Upper lobe of right lung (tissue), 1 donor: ENCODE results near the gene MPI. TPM values are rescaled to one million over a fixed set of nuclear protein-coding genes. Genes with fewer than 3 reads are reported as not detected.

ENCODE experiments used
- ATAC-seq: fragments of 200-7000 bp; cut with Tn5 transposase; one replicate; pipeline ENCODE4 v1.9.1; 2020; ENCODE audit warnings: mild to moderate bottlenecking, moderate library complexity
- DNase-seq: peaks from one replicate; pipeline ENCODE4 v3.0.0-alpha.2; 2020
- H3K27ac ChIP-seq: fragments of 200-600 bp; one replicate; pipeline ENCODE4 v1.8.0; 2022
- H3K27me3 ChIP-seq: fragments of 200-600 bp; one replicate; pipeline ENCODE4 v1.8.0; 2022; ENCODE audit warnings: mild to moderate bottlenecking
- H3K36me3 ChIP-seq: fragments of 200-600 bp; one replicate; pipeline ENCODE4 v1.8.0; 2022
- H3K4me1 ChIP-seq: fragments of 200-600 bp; one replicate; pipeline ENCODE4 v1.8.0; 2022
- H3K4me3 ChIP-seq: fragments of 200-600 bp; one replicate; pipeline ENCODE4 v1.8.0; 2022; ENCODE audit warnings: mild to moderate bottlenecking
- H3K9me3 ChIP-seq: fragments of 200-600 bp; one replicate; pipeline ENCODE4 v1.8.0; 2022
- intact Hi-C: fragments of 100-400 bp; cut with DNase I; formaldehyde crosslinking; loops from one replicate; pipeline ENCODE4 v1.11.0; 2022
- total RNA-seq: library from RNA; stranded (reverse); fragmentation: NEBNext Ultra II Directional; extraction: Animal tissue kit (Norgen Biotek cat#: 25700); gene quantifications from one replicate; pipeline ENCODE4 v1.2.1, GENCODE V29; 2021
- TF ChIP-seq, protein P1 (sequence below): fragments of 200-600 bp; IDR thresholded peaks from one replicate; pipeline ENCODE4 v1.8.0; 2022; ENCODE audit warnings: antibody characterized with exemption
- donor health status: DM: no; HTN: yes; CAD: no; lungs with severe emphysema.

The MPI gene
- total RNA-seq, 1 donor from 2014 or later, result 26.7 TPM

DNA sequence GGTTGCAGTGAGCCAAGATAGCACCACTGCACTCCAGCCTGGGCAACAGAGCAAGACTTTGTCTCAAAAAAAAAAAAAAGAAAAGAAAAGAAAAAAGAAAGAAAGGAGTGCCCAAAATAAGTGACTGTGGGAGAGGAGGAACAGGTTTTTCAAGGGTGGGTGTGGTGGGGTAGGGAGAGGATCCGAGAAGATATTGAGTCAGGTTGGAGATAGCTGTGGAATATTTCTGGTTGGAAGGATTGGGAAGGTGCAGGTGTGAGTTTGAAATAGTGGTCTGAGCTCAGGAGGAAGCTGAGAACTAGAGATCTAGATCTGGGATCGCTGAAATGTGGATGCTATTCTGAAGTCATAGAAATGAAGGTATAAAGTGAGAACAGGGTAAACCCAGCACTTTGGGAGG is 24.5 kb upstream of the MPI start:
- H3K9me3 ChIP-seq, result no peaks in the 10 kb centered on the region
- H3K36me3 ChIP-seq, result no peaks in the 10 kb centered on the region
- TF ChIP-seq, protein P1, sequence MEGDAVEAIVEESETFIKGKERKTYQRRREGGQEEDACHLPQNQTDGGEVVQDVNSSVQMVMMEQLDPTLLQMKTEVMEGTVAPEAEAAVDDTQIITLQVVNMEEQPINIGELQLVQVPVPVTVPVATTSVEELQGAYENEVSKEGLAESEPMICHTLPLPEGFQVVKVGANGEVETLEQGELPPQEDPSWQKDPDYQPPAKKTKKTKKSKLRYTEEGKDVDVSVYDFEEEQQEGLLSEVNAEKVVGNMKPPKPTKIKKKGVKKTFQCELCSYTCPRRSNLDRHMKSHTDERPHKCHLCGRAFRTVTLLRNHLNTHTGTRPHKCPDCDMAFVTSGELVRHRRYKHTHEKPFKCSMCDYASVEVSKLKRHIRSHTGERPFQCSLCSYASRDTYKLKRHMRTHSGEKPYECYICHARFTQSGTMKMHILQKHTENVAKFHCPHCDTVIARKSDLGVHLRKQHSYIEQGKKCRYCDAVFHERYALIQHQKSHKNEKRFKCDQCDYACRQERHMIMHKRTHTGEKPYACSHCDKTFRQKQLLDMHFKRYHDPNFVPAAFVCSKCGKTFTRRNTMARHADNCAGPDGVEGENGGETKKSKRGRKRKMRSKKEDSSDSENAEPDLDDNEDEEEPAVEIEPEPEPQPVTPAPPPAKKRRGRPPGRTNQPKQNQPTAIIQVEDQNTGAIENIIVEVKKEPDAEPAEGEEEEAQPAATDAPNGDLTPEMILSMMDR, result no peak
- intact Hi-C loops, result no loop called here
- DNase-seq (no peak), ATAC-seq (no peak)
- peaks cover 56% of the 10 kb centered on the region for H3K4me1 ChIP-seq
- no peaks in the 10 kb centered on the region for H3K27me3 ChIP-seq
- H3K27ac ChIP-seq, result no peak overlapping the region
- H3K4me3 ChIP-seq, result no peak overlapping the region

DNA sequence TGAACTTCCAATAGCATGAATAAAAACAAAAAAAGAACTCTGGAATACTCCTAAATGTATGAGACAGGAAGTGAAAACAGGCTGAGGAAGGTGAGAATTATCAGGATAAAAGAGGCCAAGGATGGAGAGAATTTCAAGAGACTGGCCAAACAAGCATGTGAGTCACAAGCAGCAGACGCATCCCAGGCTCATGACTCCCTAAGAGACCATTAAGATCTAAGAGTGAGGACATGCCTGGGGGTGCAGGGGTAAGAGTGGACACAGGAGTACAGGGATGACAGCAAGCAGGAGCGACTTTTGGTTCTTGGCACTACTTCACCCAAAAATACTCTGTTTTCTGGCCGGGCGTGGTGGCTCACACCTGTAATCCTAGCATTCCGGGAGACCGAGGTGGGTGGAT is 23.8 kb upstream of the MPI start:
- TF ChIP-seq, protein P1, result no peak
- no peak overlapping the region for H3K27ac ChIP-seq
- ATAC-seq, result no peak

DNA sequence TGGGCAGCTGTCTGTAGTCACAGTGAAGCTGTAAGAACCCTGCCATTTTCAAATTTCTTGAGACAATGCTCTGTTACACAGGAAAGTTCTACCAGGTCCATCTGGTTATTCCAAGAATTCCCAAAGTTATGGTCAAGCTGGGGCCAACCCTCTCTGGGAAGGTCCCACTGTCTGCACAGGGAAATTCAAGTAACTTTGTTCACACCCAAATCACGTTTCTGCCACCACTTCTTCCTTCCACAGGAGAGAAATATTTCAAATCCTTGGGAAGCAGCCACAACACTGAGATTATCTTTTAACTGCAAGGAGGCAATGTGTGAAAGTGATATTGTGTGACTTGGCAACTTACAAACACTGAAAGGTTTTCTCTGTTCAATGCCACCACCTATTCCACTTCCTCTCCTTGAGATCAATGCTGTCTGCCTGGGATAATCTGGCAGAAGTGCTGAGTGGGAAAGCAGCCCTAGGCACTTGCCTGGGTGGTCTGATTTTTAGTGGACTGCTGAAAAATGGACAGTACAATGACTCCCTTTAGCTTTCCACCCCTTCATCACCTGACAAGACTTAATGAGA is 22.3 kb upstream of the MPI start:
- Histone ChIP-seq H3K36me3 (no peaks in the 10 kb centered on the region), H3K27me3 (no peaks in the 10 kb centered on the region), H3K27ac (peak overlapping the region; percentile 71), H3K4me3 (no peak overlapping the region), H3K4me1 (peaks cover 77% of the 10 kb centered on the region), H3K9me3 (no peaks in the 10 kb centered on the region)
- ATAC-seq (no peak), DNase-seq (no peak)
- intact Hi-C loops, result no loop called here
- TF ChIP-seq, protein P1, result no peak

More for the DNA sequence above, 23.8 kb upstream of the MPI start:
- peaks cover 63% of the 10 kb centered on the region for H3K4me1 ChIP-seq
- H3K27me3 ChIP-seq, result no peaks in the 10 kb centered on the region
- DNase-seq, result no peak
- intact Hi-C loops, result no loop called here
- H3K4me3 ChIP-seq, result no peak overlapping the region
- H3K36me3 ChIP-seq, result no peaks in the 10 kb centered on the region
- no peaks in the 10 kb centered on the region for H3K9me3 ChIP-seq

DNA sequence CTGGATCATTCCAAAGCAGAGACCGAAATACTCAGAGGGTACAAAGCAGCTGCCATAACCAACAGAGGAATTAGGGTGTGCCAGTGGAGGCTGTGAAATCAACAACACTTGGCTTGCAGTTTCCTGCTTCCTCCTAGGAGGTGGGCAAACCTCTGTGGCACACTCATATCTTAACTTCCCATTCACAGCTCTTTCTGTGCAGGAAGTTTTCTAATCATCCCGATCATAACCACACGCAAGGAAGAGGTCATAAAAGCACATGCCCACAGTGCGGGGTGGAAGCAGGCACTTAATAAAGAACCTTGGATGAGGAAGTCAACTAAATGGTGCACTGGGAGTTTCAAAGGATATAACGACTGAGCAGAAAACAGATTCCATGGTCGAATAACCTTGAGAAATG is 21.8 kb upstream of the MPI start:
- intact Hi-C loops, result no loop called here
- H3K27ac ChIP-seq, result peak overlapping the region; percentile 71
- no peak for DNase-seq
- ATAC-seq, result peak; percentile 54
- no peaks in the 10 kb centered on the region for H3K36me3 ChIP-seq
- peaks cover 77% of the 10 kb centered on the region for H3K4me1 ChIP-seq
- H3K4me3 ChIP-seq, result no peak overlapping the region
- TF ChIP-seq, protein P1, result no peak
- H3K27me3 ChIP-seq, result no peaks in the 10 kb centered on the region
- H3K9me3 ChIP-seq, result no peaks in the 10 kb centered on the region

DNA sequence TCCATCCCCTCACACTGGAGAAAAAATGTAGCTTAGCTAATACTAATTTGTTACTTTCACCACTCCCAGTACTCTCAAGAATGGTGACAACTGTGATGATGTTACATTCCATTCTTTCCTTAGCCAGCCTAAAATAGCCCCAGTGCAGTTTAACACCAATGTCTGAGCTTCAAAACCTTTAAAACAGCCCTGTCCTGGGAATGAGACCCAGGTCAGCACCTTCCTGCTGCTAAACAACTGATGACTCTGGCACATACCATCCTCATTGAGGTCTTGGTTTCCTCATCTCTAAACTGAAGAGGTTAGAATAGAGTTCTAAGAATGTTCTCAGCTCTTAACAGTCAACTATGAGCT is 20.5 kb upstream of the MPI start:
- DNase-seq (no peak), ATAC-seq (peak; percentile 0)
- intact Hi-C loops, result no loop called here
- Histone ChIP-seq H3K9me3 (no peaks in the 10 kb centered on the region), H3K4me1 (peaks cover 65% of the 10 kb centered on the region), H3K27ac (peak overlapping the region; percentile 71), H3K36me3 (no peaks in the 10 kb centered on the region), H3K4me3 (no peak overlapping the region), H3K27me3 (no peaks in the 10 kb centered on the region)
- TF ChIP-seq, protein P1, result no peak
